ENCODE data around the gene FLVCR1.
"Not testable (repeated sequence)": the region's sequence is repeated elsewhere in the genome, so short reads cannot be mapped to it uniquely, and the experiment has no call there.

FLVCR1 gene

GRCh38 chr1:212879947-212880690, 22.0 kb downstream of the FLVCR1 start:
- TF ChIP-seq CTCF (IDR thresholded peaks at IDR 0.05; ENCODE audit: low read length, missing control alignments), result no peak
- no peak overlapping the region for H3K4me3 ChIP-seq (replicated peaks; ENCODE audit: low read depth, low read length)
- DNase-seq (ENCODE audit: low read depth), result no peak

DNA sequence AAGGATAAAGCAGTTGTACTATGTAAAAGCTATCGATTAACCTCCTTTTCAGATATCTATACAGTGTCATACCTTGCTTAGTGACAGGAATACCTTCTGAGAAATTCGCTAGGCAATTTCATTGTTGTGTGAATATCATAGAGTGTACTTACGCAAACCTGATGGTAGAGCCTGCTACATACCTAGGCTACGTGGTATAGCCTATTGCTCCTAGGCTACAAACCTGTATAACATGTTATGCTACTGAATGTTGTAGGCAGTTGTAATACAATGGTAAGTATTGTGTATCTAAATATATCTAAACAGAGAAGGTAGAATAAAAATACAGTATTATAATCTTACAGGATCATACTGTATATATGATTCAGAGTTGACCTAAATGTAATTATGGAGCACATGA, 26.5 kb downstream of the FLVCR1 start:
- no peak for TF ChIP-seq CTCF (IDR thresholded peaks at IDR 0.05; ENCODE audit: low read length, missing control alignments)
- no peak for DNase-seq (ENCODE audit: low read depth)
- H3K4me3 ChIP-seq (replicated peaks; ENCODE audit: low read depth, low read length), result no peak overlapping the region

GRCh38 chr1:212892108-212892507, 34.0 kb downstream of the FLVCR1 start:
- TF ChIP-seq CTCF (IDR thresholded peaks at IDR 0.05; ENCODE audit: low read length, missing control alignments), result no peak
- no peak overlapping the region for H3K4me3 ChIP-seq (replicated peaks; ENCODE audit: low read depth, low read length)
- no peak for DNase-seq (ENCODE audit: low read depth)

- H3K4me3 ChIP-seq (replicated peaks; ENCODE audit: low read depth, low read length), result no peak overlapping the region
- DNase-seq (ENCODE audit: low read depth), result no peak
- no peak for TF ChIP-seq CTCF (IDR thresholded peaks at IDR 0.05; ENCODE audit: low read length, missing control alignments)
Measured at GRCh38 chr1:212899845-212900244, 41.8 kb downstream of the FLVCR1 start.

- no peak for DNase-seq (ENCODE audit: low read depth)
- no peak for TF ChIP-seq CTCF (IDR thresholded peaks at IDR 0.05; ENCODE audit: low read length, missing control alignments)
Measured at GRCh38 chr1:212901290-212901689, 43.2 kb downstream of the FLVCR1 start.

DNA sequence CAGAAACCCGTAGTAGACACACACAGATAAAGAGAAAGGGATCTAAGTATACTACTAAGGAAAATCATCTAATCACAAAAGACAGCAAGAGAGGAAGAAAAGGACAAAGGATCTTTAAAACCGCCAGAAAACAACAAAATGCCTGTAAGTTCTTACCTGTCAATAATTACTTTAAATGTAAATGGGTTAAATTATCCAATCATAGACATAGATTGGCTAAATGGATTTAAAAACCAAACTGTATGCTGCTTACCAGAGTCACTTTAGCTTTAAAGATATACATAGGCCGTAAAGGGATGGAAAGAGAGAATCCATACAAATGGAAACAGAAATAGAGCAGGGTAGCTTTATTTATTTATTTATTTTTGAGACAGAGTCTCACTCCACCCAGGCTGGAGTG, 44.0 kb downstream of the FLVCR1 start:
- no peak for DNase-seq (ENCODE audit: low read depth)
- H3K4me3 ChIP-seq (replicated peaks; ENCODE audit: low read depth, low read length), result no peak overlapping the region
- TF ChIP-seq CTCF (IDR thresholded peaks at IDR 0.05; ENCODE audit: low read length, missing control alignments), result no peak

More at GRCh38 chr1:212901290-212901689, 43.2 kb downstream of the FLVCR1 start:
- no peak overlapping the region for H3K4me3 ChIP-seq (replicated peaks; ENCODE audit: low read depth, low read length)

DNA sequence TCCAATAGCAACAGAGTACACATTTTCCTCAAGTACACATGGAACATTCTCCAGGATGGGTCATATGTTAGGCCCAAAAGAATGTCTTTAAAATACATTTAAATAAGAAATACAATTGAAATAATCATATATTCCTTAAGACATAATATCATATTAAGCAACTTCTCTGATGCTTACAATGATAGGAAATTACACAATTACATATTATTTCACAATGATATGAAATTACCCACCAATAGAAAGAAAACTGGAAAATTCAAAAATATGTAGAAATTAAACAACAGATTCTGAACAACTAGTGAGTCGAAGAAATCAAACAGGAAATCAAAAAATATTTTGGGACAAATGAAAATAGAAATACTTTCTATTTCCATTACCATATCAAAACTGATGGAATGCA, 45.6 kb downstream of the FLVCR1 start:
- peak; percentile 17 for DNase-seq (ENCODE audit: low read depth)
- H3K4me3 ChIP-seq (replicated peaks; ENCODE audit: low read depth, low read length), result no peak overlapping the region
- no peak for TF ChIP-seq CTCF (IDR thresholded peaks at IDR 0.05; ENCODE audit: low read length, missing control alignments)

DNA sequence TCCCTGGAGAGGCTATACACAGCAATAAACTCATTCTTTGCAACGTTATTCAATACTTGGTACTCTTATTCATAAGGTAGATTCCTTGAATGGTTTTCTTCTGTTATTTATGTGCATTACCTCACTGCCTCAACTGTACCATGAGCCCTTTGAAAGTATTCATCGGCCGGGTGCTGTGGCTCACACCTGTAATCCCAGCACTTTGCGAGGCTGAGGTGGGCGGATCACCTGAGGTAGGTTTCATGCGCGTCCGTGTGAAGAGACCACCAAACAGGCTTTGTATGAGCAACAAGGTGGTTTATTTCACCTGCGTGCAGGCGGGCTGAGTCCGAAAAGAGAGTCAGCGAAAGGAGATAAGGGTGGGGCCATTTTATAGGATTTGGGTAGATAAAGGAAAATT, 50.0 kb downstream of the FLVCR1 start:
- not testable (repeated sequence) for DNase-seq (ENCODE audit: low read depth); H3K4me3 ChIP-seq (replicated peaks; ENCODE audit: low read depth, low read length)
